GM10266 (cell line): ENCODE results near the gene INSL6.
A peak's percentile ranks its signal among the peaks of the same experiment; 100 is the strongest.
"Not testable (repeated sequence)": the region's sequence is repeated elsewhere in the genome, so short reads cannot be mapped to it uniquely, and the experiment has no call there.

Source experiments
- DNase-seq: peaks from one replicate; pipeline ENCODE4 v3.0.0; 2012; ENCODE audit errors: extremely low spot score
- TF ChIP-seq, protein P1 (sequence below): IDR thresholded peaks from 2 replicates; pipeline ENCODE4 v1.5.1; 2012; ENCODE audit warnings: mild to moderate bottlenecking, low read depth; ENCODE audit not compliant: control insufficient read depth, insufficient read depth; ENCODE audit errors: missing control alignments

The INSL6 gene

DNA sequence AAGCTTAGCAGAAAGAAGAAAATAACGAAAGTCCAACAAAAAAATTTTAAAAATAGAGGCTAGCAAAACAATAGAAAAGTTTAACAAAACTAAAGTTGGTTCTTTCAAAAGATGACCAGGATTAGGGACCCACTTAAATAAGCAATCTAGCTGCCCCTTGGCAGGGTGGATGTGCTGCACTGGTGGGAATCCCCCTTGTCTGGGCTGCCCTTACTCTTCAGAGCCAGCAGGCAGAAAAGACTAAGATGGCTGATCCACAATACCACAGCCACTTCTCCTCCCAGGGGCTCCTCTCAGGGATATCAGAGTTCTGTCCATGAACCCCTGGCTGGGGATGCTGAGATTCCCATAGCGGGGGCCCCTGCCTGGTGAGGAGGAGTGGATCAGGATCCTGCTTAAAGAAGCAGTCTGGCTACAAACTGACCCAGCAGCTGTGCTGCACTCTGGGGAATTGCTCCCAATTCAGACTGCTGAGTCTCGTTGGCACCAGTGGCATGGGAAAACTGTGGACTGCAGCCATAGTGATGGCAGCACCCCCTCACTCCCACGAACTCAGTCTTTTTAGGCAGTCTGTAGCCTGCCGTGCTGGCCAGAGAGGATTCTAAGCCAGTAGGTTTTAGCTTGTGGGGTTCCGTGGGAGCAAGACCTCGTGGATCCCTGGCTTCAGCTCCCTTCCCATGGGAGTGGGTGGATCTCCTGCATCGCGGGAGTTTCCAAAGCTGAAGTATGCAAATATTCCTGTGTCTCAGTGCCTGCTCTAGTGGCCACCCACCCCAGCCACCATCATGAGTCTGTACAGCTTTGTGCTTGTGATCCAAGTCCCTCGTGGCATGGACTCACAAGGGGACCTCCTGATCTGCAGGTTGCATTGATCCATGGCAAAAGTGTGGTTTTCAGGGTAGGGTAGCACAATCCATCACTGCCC, 2.9 kb upstream of the INSL6 start:
- DNase-seq, result no peak

DNA sequence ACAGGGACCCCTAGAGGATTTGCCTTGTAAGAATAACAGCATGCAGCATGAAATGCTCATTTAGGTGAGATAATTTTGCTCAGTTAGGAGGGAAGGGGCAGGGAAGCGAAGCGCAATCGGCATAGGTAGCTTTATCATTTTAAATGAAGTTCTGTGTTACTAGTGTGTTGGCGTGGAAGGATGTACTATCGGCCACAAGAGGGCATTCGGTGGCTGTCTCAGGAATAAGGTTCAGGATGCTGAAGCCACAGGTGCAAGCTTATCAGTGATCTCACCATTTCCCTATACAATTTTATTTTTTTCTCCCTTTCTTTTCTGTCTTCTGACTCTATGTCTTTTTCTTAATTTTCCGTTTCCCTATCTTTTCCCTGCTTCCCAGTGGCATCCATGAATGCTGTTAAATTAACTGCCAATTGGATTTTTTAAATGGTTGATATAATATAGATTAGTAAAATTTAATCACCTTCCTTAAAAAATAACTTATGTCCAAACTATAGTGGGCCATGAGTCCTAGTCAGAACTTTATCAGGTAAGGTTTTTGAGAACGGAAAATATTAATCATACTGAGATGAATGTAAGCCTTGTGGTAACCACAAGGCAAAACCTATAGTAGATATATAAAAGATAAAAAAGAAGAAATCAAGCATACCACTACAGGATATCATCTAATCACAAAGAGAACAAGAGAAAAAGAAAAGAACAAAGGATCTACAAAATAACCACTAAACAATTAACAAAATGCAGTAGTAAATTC, 1.2 kb upstream of the INSL6 start:
- TF ChIP-seq, protein P1, sequence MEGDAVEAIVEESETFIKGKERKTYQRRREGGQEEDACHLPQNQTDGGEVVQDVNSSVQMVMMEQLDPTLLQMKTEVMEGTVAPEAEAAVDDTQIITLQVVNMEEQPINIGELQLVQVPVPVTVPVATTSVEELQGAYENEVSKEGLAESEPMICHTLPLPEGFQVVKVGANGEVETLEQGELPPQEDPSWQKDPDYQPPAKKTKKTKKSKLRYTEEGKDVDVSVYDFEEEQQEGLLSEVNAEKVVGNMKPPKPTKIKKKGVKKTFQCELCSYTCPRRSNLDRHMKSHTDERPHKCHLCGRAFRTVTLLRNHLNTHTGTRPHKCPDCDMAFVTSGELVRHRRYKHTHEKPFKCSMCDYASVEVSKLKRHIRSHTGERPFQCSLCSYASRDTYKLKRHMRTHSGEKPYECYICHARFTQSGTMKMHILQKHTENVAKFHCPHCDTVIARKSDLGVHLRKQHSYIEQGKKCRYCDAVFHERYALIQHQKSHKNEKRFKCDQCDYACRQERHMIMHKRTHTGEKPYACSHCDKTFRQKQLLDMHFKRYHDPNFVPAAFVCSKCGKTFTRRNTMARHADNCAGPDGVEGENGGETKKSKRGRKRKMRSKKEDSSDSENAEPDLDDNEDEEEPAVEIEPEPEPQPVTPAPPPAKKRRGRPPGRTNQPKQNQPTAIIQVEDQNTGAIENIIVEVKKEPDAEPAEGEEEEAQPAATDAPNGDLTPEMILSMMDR, result peak; percentile 56
- peak; percentile 74 for DNase-seq

More for the DNA sequence above, 2.9 kb upstream of the INSL6 start:
- TF ChIP-seq, protein P1, result no peak

DNA sequence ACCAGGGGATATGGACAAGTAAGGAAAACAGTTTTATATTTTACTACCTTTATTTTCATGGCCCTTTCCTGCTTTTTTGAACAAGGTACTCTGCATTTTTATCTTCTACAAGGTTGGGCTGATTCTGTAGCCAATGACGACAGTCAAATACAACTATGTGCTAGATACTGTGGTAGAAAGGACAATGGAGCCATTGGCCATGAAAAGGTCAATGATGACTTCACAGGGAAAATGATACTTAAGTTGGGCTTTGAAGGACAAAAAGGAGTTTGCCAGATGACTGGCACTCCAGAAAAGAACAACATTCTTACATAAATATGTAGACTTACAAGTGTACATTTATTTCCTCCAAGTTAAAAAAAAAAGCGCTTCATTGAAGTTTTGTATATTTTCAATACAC, 663 bp downstream of the INSL6 start:
- TF ChIP-seq, protein P1, result no peak
- DNase-seq, result no peak

DNA sequence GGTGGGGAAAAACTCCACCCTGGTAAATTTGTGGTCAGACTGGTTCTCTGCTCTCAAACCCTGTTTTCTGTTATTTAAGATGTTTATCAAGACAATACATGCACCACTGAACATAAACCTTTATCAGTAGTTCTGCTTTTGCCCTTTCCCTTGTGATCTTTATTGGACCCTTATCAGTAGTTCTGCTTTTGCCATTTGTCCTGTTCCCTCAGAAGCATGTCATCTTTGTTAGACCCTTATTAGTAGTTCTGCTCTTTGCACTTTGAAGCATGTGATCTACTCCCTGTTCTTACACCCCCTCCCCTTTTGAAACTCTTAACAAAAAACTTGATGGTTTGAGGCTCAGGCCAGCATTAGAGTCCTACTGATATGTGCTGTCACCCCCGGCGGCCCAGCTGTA, 4.8 kb downstream of the INSL6 start:
- DNase-seq, result not testable (repeated sequence)

DNA sequence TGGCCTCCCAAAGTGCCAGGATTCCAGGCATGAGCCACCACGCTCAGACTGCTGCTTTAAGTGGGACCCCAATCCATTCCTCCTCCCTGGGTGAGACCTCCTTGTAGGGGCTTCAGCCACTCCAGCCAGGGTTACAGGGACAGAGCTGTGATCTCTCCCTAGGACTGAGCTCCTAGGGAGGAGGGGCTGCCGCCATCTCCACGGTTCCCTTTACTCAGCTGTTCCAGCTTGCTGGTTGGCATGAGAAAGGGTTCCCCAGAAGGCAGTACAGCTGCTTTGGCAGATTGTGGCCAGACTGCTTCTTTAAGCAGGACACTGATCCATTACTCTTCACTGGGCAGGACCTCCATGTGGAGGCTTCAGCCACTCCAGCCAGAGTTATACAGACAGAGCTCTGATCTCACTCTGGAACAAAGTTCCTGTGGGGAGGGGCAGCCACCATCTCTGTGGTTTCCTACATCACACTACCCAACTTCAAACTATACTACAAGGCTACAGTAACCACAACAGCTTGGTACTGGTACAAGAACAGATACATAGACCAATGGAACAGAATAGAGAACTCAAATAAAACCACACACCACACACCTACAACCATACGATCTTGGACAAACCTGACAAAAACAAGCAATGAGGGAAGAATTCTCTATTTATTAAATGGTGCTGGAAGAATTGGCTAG, 7.2 kb downstream of the INSL6 start:
- DNase-seq, result no peak
- TF ChIP-seq, protein P1, result no peak

DNA sequence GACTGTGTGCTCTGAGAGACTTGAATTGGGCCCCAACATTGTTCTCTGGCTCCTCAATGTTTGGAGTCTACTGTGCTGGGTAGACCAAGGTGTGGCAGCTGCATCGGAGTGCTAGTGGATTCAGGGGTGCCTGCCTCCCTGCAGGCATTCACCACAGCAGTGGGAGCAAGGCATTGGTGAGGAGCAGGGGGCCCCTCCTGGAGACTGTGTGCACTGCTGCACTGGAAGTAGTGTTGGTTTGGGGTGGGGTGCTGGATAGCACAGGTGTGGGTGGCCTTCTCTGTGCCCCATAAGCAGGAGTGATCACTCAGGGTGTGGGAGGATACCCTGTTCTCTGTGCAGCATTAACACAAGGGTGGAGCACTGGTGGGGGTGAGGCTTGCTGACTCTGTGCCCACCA, 39.2 kb downstream of the INSL6 start:
- TF ChIP-seq, protein P1, result no peak
- DNase-seq, result no peak

DNA sequence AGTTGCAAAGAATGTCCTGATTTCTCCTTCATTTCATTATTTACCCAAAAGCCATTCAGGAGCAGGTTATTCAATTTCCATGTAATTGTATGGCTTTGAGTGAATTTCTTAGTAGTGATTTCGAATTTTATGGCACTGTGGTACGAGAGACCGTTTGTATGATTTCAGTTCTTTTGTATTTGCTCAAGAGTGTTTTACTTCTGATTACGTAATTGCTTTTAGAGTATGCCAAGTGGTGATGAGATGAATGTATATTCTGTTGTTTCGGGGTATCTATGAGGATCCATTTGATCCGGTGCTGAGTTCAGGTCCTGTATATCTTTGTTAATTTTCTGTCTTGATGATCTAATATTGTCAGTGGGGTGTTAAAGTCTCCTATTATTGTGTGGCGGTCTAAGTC, 41.2 kb downstream of the INSL6 start:
- TF ChIP-seq, protein P1, result no peak

More for the DNA sequence above, 41.2 kb downstream of the INSL6 start:
- no peak for DNase-seq
